GM19467 (cell line): Measurements from ENCODE around the gene SAMD11.

ENCODE experiments used
- ATAC-seq: cut with Tn5 transposase; IDR thresholded peaks from one replicate; pipeline ENCODE4 v1.9.1; 2021; ENCODE audit warnings: mild to moderate bottlenecking, moderate library complexity; ENCODE audit not compliant: unreplicated experiment

The SAMD11 gene

GRCh38 chr1:905071-905749 lies 18.5 kb upstream of the SAMD11 start:
- no peak for ATAC-seq

- no peak for ATAC-seq
Measured at GRCh38 chr1:905811-906599, 17.7 kb upstream of the SAMD11 start.

GRCh38 chr1:906600-907420 lies 16.9 kb upstream of the SAMD11 start:
- ATAC-seq: no peak

GRCh38 chr1:907611-908451 lies 15.9 kb upstream of the SAMD11 start:
- ATAC-seq: no peak

- ATAC-seq: no peak
Measured at GRCh38 chr1:908661-909060, 15.1 kb upstream of the SAMD11 start.

GRCh38 chr1:909861-910310 lies 13.8 kb upstream of the SAMD11 start:
- ATAC-seq: no peak

- no peak for ATAC-seq
Measured at GRCh38 chr1:910311-910880, 13.3 kb upstream of the SAMD11 start.

- no peak for ATAC-seq
Measured at GRCh38 chr1:910881-911721, 12.6 kb upstream of the SAMD11 start.

GRCh38 chr1:911875-912739 lies 11.6 kb upstream of the SAMD11 start:
- no peak for ATAC-seq

- no peak for ATAC-seq
Measured at GRCh38 chr1:912740-913301, 10.9 kb upstream of the SAMD11 start.

GRCh38 chr1:913491-914130 lies 10.1 kb upstream of the SAMD11 start:
- ATAC-seq: no peak

- ATAC-seq: no peak
Measured at GRCh38 chr1:914131-914890, 9.4 kb upstream of the SAMD11 start.

- ATAC-seq: no peak
Measured at GRCh38 chr1:914891-915280, 8.8 kb upstream of the SAMD11 start.

- no peak for ATAC-seq
Measured at GRCh38 chr1:915295-916172, 8.2 kb upstream of the SAMD11 start.

GRCh38 chr1:916173-917075 lies 7.3 kb upstream of the SAMD11 start:
- no peak for ATAC-seq
